ENCODE measurements around the gene DRAM1. TPM values are rescaled to one million over a fixed set of nuclear protein-coding genes. Genes with fewer than 3 reads are reported as not detected.

The DRAM1 gene
- total and polyA plus RNA-seq, 2 of the 4 experiments (the other 2 are of a cell fraction), result 20.0 to 27.2 TPM

DNA sequence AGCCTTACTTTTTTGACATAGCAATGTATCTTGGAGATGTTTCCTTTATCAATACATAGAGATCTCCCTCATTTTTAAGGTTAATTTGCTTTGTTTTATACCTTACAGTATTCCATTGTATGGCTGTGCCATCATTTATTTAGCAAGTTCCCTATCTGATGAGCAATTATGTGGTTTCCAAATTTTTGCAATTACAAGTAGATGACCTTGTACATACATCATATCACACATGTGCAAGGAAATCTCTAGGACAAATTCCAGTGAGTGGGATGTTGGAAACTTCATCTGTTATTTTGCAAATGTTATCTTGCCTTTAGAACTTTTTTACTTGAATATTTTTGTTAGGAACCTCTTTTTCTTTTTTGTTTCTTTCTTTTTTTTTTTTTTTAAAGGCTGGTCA, 49.7 kb downstream of the DRAM1 start:
- Histone ChIP-seq H3K9ac (ENCODE audit: low read depth, low read length) (no peak overlapping the region), H2BK5ac (ENCODE audit: low read depth, low read length, poor library complexity, severe bottlenecking) (no peak overlapping the region), H3K27ac (ENCODE audit: insufficient read depth, low read length) (peak overlapping the region; percentile 22; the same call in 1 of the 2 replicates), H2AK9ac (replicated peaks; ENCODE audit: low read depth, low read length, poor library complexity) (no peak overlapping the region), H3K14ac (replicated peaks; ENCODE audit: low read depth, low read length) (no peak overlapping the region), H4K5ac (ENCODE audit: low read depth, low read length) (no peak overlapping the region), H4K20me1 (ENCODE audit: insufficient read depth, low read length) (no peaks in the 10 kb centered on the region), H3K18ac (ENCODE audit: low read depth, low read length) (no peak overlapping the region), H3K4me2 (ENCODE audit: low read depth, low read length) (no peak overlapping the region), H4K91ac (ENCODE audit: insufficient read depth, low read depth, low read length) (no peak overlapping the region), H3K4me3 (ENCODE audit: insufficient read depth, low read depth, low read length) (no peak overlapping the region), H3K36me3 (ENCODE audit: control insufficient read depth, insufficient read depth, low read length) (peaks cover 7% of the 10 kb centered on the region), H3K4ac (ENCODE audit: low read depth, low read length) (no peak overlapping the region), H3K23ac (ENCODE audit: low read depth, low read length) (no peak overlapping the region), H3K9me1 (ENCODE audit: insufficient read depth, low read length) (peaks cover 6% of the 10 kb centered on the region; the same call in 1 of the 2 replicates), H2AK5ac (ENCODE audit: low read depth, low read length) (peak overlapping the region; percentile 59; the same call in 1 of the 2 replicates), H2BK120ac (ENCODE audit: low read depth, low read length) (no peak overlapping the region), H3K27me3 (ENCODE audit: control insufficient read depth, insufficient read depth, low read length) (no peaks in the 10 kb centered on the region), H3K79me1 (ENCODE audit: low read depth in 1 of 2, low read length in 2 of 2) (0 out of 4 replicates have a peak, but pooled peaks cover 0 to 4% of the 10 kb centered on the region in 2 experiments), H3K4me1 (ENCODE audit: control insufficient read depth, insufficient read depth, low read length) (peaks cover 12% of the 10 kb centered on the region), H3K9me3 (ENCODE audit: control insufficient read depth, insufficient read depth, low read length) (no peaks in the 10 kb centered on the region), H4K8ac (ENCODE audit: low read depth in 2 of 2, low read length in 2 of 2) (no peak overlapping the region), H2BK20ac (ENCODE audit: low read depth, low read length) (no peak overlapping the region), H2BK15ac (ENCODE audit: low read depth, low read length) (no peak overlapping the region), H2AFZ (replicated peaks; ENCODE audit: low read length, poor library complexity) (no peak overlapping the region), H3K56ac (ENCODE audit: extremely low read depth, insufficient read depth, low read length) (no peak overlapping the region)
- no peak for TF ChIP-seq RCOR1 (IDR thresholded peaks at IDR 0.05; ENCODE audit: insufficient replicate concordance, low read length)
- TF ChIP-seq CTCF (conservative IDR thresholded peaks at IDR 0.05; ENCODE audit: low read depth, low read length), result no peak
- no peak for TF ChIP-seq MAZ (IDR thresholded peaks at IDR 0.05; ENCODE audit: borderline replicate concordance, low read depth, low read length)
- no peak for TF ChIP-seq MXI1 (IDR thresholded peaks at IDR 0.05; ENCODE audit: borderline replicate concordance, low read depth, low read length)
- TF ChIP-seq POLR2A (IDR thresholded peaks at IDR 0.05; ENCODE audit: low read depth, low read length), result no peak
- no peak for TF ChIP-seq MAFK (IDR thresholded peaks at IDR 0.05; ENCODE audit: low read depth, low read length)
- no peak for TF ChIP-seq NFE2L2 (IDR thresholded peaks at IDR 0.05; ENCODE audit: low read depth, low read length)
- no peak for TF ChIP-seq CHD1 (IDR thresholded peaks at IDR 0.05; ENCODE audit: low read depth, low read length)
- TF ChIP-seq, protein P1, sequence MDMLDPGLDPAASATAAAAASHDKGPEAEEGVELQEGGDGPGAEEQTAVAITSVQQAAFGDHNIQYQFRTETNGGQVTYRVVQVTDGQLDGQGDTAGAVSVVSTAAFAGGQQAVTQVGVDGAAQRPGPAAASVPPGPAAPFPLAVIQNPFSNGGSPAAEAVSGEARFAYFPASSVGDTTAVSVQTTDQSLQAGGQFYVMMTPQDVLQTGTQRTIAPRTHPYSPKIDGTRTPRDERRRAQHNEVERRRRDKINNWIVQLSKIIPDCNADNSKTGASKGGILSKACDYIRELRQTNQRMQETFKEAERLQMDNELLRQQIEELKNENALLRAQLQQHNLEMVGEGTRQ (IDR thresholded peaks at IDR 0.05; ENCODE audit: low read depth, low read length), result no peak
- no peak for TF ChIP-seq ELK1 (IDR thresholded peaks at IDR 0.05; ENCODE audit: borderline replicate concordance, low read depth, low read length)
- TF ChIP-seq SMC3 (IDR thresholded peaks at IDR 0.05; ENCODE audit: low read depth, low read length), result no peak
- peak; percentile 68 for TF ChIP-seq CEBPB (IDR thresholded peaks at IDR 0.05; ENCODE audit: low read depth, low read length)
- no peak for TF ChIP-seq RFX5 (IDR thresholded peaks at IDR 0.05; ENCODE audit: low read depth, low read length)
- no peak for TF ChIP-seq RAD21 (IDR thresholded peaks at IDR 0.05; ENCODE audit: low read length)
- peak; percentile 29; the same call in 1 of the 2 replicates for TF ChIP-seq BHLHE40 (IDR thresholded peaks at IDR 0.05; ENCODE audit: low read depth, low read length)
- TF ChIP-seq FOS (IDR thresholded peaks at IDR 0.05; ENCODE audit: low read depth, low read length), result 0 out of 2 replicates have a peak, but pooled peaks have one; percentile 13
- POLR2A ChIA-PET (ENCODE audit: unreplicated experiment), result no interaction called here
- intact Hi-C loops (cut with micrococcal nuclease), result no loop called here
- no peak for ATAC-seq (ENCODE audit: low read depth)
- DNase-seq, result peak; percentile 83
- dilution Hi-C loops (cut with HindIII; ENCODE audit: low sequenced_read_pairs, unreplicated experiment), result no loop called here
- no TSS peak for BruUV-seq (replicated peaks)
- CTCF ChIA-PET, result no interaction called here
- in situ Hi-C loops (cut with MboI; ENCODE audit: low sequenced_read_pairs), result loop anchor here (25.0 kb wide), 1 partner anchor 560 kb away; the partner anchor contains the start of gene IGF1

Measured in IMR-90 (cell line).